Heart left ventricle (tissue), 13 donors: ENCODE data around the gene CDCA3.

Experiments
- POLR2A ChIP-seq, 2 donors: fragments of 450-650 bp; IDR thresholded peaks; one replicate each; pipeline ENCODE4 v1.6.1; 2017; ENCODE audit warnings: antibody characterized with exemption in 2 of 2, mild to moderate bottlenecking in 2 of 2, moderate library complexity in 2 of 2
- TF ChIP-seq, protein P1 (sequence below), 12 donors: fragments of 200-600 bp; sonication (generic) in 4 of 12; IDR thresholded peaks; one replicate each; pipeline versions ENCODE4 v1.5.0 to v1.8.0; 2018 to 2022; ENCODE audit warnings: antibody characterized with exemption in 12 of 12, mild to moderate bottlenecking in 5 of 12
- donor health status: ischemic (EF 13 %, LVEDD 7.1; RV severe dilation, severe dysfunction).
- donor health status: DM: no; HTN: yes; CAD: no.
- donor health status: DM: no; HTN: no; CAD: no.
- donor health status: ischemic (EF 25% LVEDD 6.9; RV normal size, moderate dysfunction).
- donor health status: ischemic (EF 25% LVEDD 5.7; RV mildly dilated, moderate dysfunction).
- donor health status: ischemic (EF 35%, LVEDD 5.7; RV mildly dilated, moderate dysfunction).
- donor health status: nonischemic (EF 11% LVEDD 7.7; RV severe dilation, severe dysfunction).
- donor health status: DM: yes; HTN: yes; CAD: no.
- donor health status: PGD.
- donor health status: ischemic (EF 29% LVEDD 5.4; RV normal size, mild dysfunction).
- donor health status: nonischemic (EF 23%, LVEDD 6.1; RV moderate dilation, normal function).

DNA sequence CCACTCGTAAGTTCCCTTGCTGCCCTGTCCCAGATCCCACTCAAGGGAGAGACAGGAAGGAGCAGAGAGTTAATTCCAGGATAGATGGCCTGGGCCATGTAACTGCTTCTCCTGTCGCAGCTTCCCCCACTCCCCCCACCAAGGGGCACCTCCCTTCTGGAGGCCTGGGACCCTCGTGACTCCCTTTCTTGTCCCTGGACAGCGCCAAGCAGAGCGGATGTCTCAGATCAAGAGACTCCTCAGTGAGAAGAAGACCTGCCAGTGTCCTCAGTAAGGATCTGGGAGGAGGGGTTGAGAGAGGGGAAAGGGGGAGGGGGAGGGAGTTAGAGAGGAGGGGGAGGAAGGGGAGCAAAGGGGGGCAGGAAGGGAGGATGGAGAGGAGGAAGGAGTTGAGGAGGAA is 32.4 kb downstream of the CDCA3 start:
- no peak for TF ChIP-seq POLR2A (IDR thresholded peaks at IDR 0.05)
- TF ChIP-seq, protein P1, sequence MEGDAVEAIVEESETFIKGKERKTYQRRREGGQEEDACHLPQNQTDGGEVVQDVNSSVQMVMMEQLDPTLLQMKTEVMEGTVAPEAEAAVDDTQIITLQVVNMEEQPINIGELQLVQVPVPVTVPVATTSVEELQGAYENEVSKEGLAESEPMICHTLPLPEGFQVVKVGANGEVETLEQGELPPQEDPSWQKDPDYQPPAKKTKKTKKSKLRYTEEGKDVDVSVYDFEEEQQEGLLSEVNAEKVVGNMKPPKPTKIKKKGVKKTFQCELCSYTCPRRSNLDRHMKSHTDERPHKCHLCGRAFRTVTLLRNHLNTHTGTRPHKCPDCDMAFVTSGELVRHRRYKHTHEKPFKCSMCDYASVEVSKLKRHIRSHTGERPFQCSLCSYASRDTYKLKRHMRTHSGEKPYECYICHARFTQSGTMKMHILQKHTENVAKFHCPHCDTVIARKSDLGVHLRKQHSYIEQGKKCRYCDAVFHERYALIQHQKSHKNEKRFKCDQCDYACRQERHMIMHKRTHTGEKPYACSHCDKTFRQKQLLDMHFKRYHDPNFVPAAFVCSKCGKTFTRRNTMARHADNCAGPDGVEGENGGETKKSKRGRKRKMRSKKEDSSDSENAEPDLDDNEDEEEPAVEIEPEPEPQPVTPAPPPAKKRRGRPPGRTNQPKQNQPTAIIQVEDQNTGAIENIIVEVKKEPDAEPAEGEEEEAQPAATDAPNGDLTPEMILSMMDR (IDR thresholded peaks at IDR 0.05), result no peak
